ENCODE data around the gene C1QTNF6. TPM values are rescaled to one million over a fixed set of nuclear protein-coding genes. Genes with fewer than 3 reads are reported as not detected.

The C1QTNF6 gene
- total and polyA plus RNA-seq, 9 donors: 10.3 to 28.9 (median 17.5) TPM

DNA sequence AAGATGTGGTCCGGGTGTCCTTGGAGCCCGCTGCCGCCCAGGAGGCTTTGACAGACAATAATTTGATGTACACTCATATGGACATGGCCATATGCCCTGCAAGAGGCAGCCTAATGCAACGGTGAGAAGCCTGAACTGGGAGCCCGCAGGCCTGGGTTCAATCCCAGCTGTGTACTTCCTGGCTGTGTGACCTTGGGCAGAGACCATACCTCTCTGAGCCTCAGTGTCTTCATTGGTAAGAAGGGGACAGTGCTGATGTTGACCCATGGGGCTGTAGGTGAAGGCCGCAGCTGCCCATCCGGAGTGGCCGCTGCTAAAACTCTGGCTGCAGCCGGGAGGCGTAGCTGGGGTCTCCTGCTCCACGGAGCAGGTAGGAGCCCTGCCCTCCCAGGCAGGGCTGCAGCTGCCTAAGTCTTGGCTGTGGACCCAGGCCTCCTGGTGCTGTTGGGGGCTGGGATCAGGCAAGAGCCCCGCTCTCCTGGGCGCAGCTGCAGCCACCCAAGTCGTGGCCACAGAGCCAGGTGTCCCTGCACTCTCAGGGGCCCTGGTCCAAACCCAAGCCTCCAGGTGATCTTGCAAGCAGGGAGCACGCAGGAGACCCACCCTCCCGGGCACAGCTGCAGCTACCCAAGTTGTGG, 47.2 kb downstream of the C1QTNF6 start:
- Histone ChIP-seq H3K27ac (ENCODE audit: low read length) (no peak overlapping the region), H3K9me3 (replicated peaks; ENCODE audit: control insufficient read depth, low read depth, low read length) (no peaks in the 10 kb centered on the region), H3K27me3 (ENCODE audit: control insufficient read depth, insufficient read depth, low read length) (peaks cover 7% of the 10 kb centered on the region), H3K36me3 (ENCODE audit: control insufficient read depth, insufficient read depth, low read length) (no peaks in the 10 kb centered on the region), H3K4me3 (ENCODE audit: low read length) (no peak overlapping the region), H3K4me1 (ENCODE audit: control insufficient read depth, insufficient read depth, low read length) (no peaks in the 10 kb centered on the region)
- no peak for DNase-seq
- 80% methylated on average over 15 of the region's 16 CpGs for WGBS (ENCODE audit: insufficient coverage)

DNA sequence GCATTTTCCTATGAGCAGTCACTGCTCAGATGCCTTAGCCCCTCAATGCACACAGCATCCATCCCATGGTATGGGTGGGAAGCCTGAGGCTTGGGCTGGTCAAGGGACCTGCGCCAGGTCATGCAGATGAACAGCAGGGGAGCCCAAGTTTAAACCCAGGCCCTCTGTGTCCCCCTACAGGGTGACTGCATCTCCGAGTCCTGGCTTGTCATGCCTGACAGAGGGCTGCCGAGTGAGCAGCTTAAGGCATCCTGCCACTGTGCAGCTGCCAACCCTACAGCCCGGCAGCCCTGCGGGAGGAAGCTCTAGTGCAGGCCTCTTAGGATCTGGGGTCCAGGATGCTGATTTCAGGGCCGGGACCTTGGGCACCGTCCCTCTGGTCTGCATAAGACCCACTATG, 48.3 kb downstream of the C1QTNF6 start:
- H3K9me3 ChIP-seq (replicated peaks; ENCODE audit: control insufficient read depth, low read depth, low read length): no peaks in the 10 kb centered on the region
- no peaks in the 10 kb centered on the region for H3K27me3 ChIP-seq (ENCODE audit: control insufficient read depth, insufficient read depth, low read length)
- H3K4me1 ChIP-seq (ENCODE audit: control insufficient read depth, insufficient read depth, low read length): no peaks in the 10 kb centered on the region
- H3K36me3 ChIP-seq (ENCODE audit: control insufficient read depth, insufficient read depth, low read length): no peaks in the 10 kb centered on the region
- DNase-seq: no peak
- WGBS (ENCODE audit: insufficient coverage): 69% methylated on average over 4 of the region's 7 CpGs
- H3K4me3 ChIP-seq (ENCODE audit: low read length): no peak overlapping the region
- no peak overlapping the region for H3K27ac ChIP-seq (ENCODE audit: low read length)

DNA sequence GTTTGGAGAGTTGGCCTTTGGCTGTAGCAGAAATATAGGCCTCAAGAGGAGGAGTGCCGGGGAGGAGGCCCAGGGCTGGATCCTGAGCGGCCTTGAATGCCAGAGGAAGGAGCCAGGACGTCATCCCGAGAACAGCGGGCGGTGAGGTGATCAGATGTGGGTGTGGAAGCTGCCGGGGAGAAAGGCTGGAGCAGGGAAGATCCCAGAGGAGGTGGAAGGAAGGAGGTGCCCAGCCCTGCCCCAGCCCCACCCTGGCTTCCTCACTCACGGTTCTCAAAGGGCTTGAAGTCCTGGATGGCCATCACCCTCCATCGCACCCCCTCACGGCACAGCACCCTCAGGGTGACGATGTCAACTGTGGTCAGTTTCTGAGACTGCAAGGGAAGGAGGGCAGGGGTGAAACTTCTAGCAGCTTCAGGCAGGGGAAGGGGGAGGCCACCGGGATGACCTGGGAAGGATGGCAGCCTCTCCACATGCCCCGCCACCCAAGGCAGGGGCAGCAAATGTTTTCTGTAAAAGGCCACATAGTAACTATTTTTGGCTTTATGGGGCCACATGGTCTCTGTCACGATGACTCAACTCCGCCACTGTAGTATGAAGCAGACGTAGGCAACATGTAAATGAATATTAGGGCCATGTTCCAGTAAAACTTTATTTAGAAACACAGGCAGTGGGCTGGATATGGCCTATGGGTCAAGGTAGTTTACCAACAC, 49.0 kb downstream of the C1QTNF6 start:
- H3K4me1 ChIP-seq (ENCODE audit: control insufficient read depth, insufficient read depth, low read length): no peaks in the 10 kb centered on the region
- no peak for DNase-seq
- H3K36me3 ChIP-seq (ENCODE audit: control insufficient read depth, insufficient read depth, low read length): no peaks in the 10 kb centered on the region
- H3K27ac ChIP-seq (ENCODE audit: low read length): no peak overlapping the region
- no peaks in the 10 kb centered on the region for H3K9me3 ChIP-seq (replicated peaks; ENCODE audit: control insufficient read depth, low read depth, low read length)
- WGBS (ENCODE audit: insufficient coverage): 49% methylated on average over 12 of the region's 16 CpGs
- no peak overlapping the region for H3K4me3 ChIP-seq (ENCODE audit: low read length)
- H3K27me3 ChIP-seq (ENCODE audit: control insufficient read depth, insufficient read depth, low read length): no peaks in the 10 kb centered on the region

DNA sequence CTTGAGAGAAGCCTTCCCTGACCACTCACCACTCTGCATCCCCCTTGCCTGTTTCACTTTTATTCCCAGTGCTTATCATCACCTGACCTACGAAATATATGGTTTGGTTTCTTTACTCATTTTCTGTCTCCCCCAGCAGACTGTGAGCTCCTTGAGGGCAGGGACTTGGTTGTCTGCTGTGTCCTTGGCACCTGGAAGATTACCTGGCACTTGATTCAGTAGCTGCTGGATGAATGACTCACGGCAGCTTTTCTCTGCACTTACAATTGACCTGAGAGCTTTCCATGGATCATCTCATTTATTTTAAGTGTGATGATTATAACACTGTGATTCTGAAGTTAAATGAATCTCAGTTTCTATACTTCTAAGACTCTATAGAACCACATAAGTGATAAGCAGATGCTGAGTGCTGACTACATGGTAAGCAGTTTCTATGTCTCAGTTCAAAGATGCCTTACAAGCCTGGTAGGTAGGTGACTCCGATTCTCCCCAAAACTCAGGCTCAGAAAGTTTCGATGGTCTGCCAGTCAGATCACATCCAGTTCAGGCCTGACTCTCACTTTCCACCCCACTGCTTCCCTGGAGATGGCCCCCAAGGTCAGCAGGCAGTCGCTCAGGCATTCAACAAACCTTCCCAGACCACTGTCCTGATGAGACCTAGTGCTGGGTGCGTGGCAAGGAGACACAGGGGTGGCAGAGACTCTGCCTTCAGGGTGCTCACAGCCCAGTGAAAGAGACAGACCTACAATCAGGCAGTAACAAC, 50.0 kb downstream of the C1QTNF6 start:
- no peak for DNase-seq
- 81% methylated on average over 4 of the region's 6 CpGs for WGBS (ENCODE audit: insufficient coverage)
- Histone ChIP-seq H3K27ac (ENCODE audit: low read length) (no peak overlapping the region), H3K36me3 (ENCODE audit: control insufficient read depth, insufficient read depth, low read length) (no peaks in the 10 kb centered on the region), H3K4me1 (ENCODE audit: control insufficient read depth, insufficient read depth, low read length) (no peaks in the 10 kb centered on the region), H3K27me3 (ENCODE audit: control insufficient read depth, insufficient read depth, low read length) (no peaks in the 10 kb centered on the region), H3K9me3 (replicated peaks; ENCODE audit: control insufficient read depth, low read depth, low read length) (no peaks in the 10 kb centered on the region), H3K4me3 (ENCODE audit: low read length) (no peak overlapping the region)

DNA sequence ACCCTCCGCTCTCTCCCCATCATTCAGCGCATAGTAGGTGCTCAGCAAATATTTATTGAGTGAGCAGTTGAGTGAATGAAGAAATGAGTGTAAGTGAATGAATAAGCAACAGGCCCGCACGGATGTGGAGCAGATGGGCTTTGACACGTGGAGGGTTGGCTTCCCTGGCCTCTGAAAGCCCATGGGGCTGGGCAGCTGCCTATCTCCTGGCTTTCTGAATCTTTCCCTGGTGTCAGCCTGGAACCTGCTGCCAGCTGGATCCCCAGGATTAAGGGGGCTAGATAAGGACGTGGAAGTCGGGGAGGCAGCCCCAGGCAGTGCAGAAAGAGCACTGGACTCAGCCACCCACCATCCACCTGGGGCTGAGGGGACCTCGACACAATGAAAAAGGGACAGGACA, 50.9 kb downstream of the C1QTNF6 start:
- 44% methylated on average over 4 of the region's 8 CpGs for WGBS (ENCODE audit: insufficient coverage)

DNA sequence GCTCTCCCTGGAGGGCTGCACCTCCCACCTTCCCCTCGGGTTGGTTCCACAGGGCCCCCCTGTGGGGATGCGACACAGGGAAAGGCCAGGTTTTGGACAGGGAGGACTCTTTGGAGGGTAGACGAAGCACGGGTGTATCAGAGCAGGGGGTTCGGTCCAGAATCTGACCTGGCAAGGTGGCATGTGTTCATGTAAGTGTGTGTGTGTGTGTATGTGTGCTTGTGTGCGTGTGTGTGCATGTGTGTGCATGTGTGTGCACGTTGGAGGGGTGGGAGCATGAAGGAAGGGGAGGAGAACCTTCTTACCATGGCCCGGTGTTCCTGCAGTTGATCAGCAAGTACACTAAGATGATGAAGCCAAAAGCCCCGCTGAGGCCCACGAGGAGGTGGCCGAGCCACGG, 53.0 kb downstream of the C1QTNF6 start:
- DNase-seq: no peak
- H3K27ac ChIP-seq (ENCODE audit: low read length): no peak overlapping the region
- no peaks in the 10 kb centered on the region for H3K9me3 ChIP-seq (replicated peaks; ENCODE audit: control insufficient read depth, low read depth, low read length)
- H3K36me3 ChIP-seq (ENCODE audit: control insufficient read depth, insufficient read depth, low read length): no peaks in the 10 kb centered on the region
- no peaks in the 10 kb centered on the region for H3K27me3 ChIP-seq (ENCODE audit: control insufficient read depth, insufficient read depth, low read length)
- WGBS (ENCODE audit: insufficient coverage): 79% methylated on average over 7 of the region's 12 CpGs
- H3K4me3 ChIP-seq (ENCODE audit: low read length): no peak overlapping the region
- no peaks in the 10 kb centered on the region for H3K4me1 ChIP-seq (ENCODE audit: control insufficient read depth, insufficient read depth, low read length)

More for the DNA sequence above, 50.9 kb downstream of the C1QTNF6 start:
- no peak overlapping the region for H3K27ac ChIP-seq (ENCODE audit: low read length)
- H3K27me3 ChIP-seq (ENCODE audit: control insufficient read depth, insufficient read depth, low read length): no peaks in the 10 kb centered on the region
- H3K4me3 ChIP-seq (ENCODE audit: low read length): no peak overlapping the region
- no peak for DNase-seq
- H3K4me1 ChIP-seq (ENCODE audit: control insufficient read depth, insufficient read depth, low read length): no peaks in the 10 kb centered on the region
- H3K9me3 ChIP-seq (replicated peaks; ENCODE audit: control insufficient read depth, low read depth, low read length): no peaks in the 10 kb centered on the region
- H3K36me3 ChIP-seq (ENCODE audit: control insufficient read depth, insufficient read depth, low read length): no peaks in the 10 kb centered on the region

DNA sequence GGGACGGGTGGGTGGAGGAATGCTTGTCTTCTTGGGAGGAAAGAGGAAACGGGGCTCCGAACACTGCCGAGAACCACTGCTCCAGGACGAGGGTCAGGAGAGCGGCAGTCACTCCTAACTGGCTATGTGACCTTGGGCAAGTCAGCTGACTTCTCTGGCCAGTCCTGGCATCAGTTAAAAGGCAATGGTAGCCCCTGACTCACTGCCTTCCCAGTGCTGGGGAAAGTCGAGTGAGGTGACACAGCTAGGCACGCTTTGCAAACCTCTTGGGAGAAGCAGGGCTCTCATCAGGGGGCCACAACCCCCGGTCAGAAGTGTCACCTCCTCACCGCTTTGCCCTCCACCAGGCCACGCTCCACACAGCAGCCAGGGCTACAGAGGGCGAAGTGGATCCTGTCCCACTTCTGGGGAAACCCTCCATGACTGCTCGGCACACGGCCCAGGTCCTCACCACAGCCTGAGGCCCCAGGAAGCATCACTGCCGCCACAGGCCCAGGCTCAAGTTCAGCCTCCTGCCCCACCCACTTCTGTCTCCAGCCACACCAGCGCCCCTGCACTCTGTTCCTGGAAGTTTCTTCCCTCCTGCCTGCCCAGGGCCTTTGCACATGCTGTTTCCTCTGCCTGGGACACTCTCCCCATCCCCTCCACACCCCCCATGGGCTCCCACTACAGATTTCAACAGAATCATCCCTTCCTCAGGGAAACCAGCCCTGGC, 54.6 kb downstream of the C1QTNF6 start:
- 59% methylated on average over 16 of the region's 16 CpGs for WGBS (ENCODE audit: insufficient coverage)
- DNase-seq: no peak
- Histone ChIP-seq H3K27ac (ENCODE audit: low read length) (no peak overlapping the region), H3K9me3 (replicated peaks; ENCODE audit: control insufficient read depth, low read depth, low read length) (no peaks in the 10 kb centered on the region), H3K4me1 (ENCODE audit: control insufficient read depth, insufficient read depth, low read length) (no peaks in the 10 kb centered on the region), H3K4me3 (ENCODE audit: low read length) (no peak overlapping the region), H3K27me3 (ENCODE audit: control insufficient read depth, insufficient read depth, low read length) (no peaks in the 10 kb centered on the region), H3K36me3 (ENCODE audit: control insufficient read depth, insufficient read depth, low read length) (no peaks in the 10 kb centered on the region)

DNA sequence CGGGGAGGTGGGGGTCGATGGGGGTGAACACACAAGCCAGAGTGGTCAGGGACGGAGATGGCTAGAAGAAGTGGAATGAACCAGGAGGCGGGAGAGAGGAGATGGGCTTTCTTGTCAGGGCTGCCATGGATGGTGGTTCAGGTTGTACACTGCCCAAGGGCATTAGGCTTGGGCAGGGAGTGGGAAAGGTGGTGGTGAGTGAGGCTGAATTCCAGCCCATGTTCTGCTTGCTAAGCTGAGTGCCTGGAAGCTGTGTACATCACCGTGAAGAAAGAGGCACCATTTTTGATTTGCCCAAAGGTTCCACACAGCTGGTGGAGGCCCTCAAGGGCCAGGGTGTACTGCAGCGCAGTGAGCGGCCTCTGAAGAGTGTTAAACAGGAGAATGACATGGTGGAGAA, 55.3 kb downstream of the C1QTNF6 start:
- Histone ChIP-seq H3K4me3 (ENCODE audit: low read length) (no peak overlapping the region), H3K27me3 (ENCODE audit: control insufficient read depth, insufficient read depth, low read length) (peaks cover 2% of the 10 kb centered on the region), H3K4me1 (ENCODE audit: control insufficient read depth, insufficient read depth, low read length) (peaks cover under 1% of the 10 kb centered on the region), H3K36me3 (ENCODE audit: control insufficient read depth, insufficient read depth, low read length) (no peaks in the 10 kb centered on the region), H3K9me3 (replicated peaks; ENCODE audit: control insufficient read depth, low read depth, low read length) (no peaks in the 10 kb centered on the region), H3K27ac (ENCODE audit: low read length) (no peak overlapping the region)
- 80% methylated on average over 7 of the region's 7 CpGs for WGBS (ENCODE audit: insufficient coverage)
- DNase-seq: no peak

Data from muscle of leg (tissue), 11 donors.